ENCODE results near the gene ADGRD1.
"Not testable (repeated sequence)": the region's sequence is repeated elsewhere in the genome, so short reads cannot be mapped to it uniquely, and the experiment has no call there.

The ADGRD1 gene

GRCh38 chr12:131113568-131114270 is 160.0 kb downstream of the ADGRD1 start:
- no peak for DNase-seq

DNA sequence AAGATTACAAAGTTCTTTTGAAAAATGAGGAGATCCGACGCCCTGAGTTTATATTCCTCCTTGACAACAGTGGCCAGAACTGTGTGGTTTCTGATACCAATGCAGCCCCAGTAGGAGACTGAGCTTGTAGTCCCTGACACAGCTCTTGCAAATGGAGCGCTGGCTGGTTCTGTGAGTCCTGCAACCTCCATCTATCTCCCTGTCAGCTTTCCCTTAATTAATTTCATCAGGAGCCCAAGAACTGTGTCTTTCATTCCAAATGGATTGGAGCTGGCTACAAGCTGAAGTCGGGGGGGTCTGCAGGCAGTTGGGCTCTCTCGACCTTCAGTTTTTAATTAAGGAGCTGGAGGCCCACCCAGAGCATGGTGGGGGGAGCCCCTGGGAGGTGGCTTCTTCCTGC is 160.6 kb downstream of the ADGRD1 start:
- DNase-seq: no peak

GRCh38 chr12:131114942-131115584 is 161.4 kb downstream of the ADGRD1 start:
- DNase-seq: no peak

DNA sequence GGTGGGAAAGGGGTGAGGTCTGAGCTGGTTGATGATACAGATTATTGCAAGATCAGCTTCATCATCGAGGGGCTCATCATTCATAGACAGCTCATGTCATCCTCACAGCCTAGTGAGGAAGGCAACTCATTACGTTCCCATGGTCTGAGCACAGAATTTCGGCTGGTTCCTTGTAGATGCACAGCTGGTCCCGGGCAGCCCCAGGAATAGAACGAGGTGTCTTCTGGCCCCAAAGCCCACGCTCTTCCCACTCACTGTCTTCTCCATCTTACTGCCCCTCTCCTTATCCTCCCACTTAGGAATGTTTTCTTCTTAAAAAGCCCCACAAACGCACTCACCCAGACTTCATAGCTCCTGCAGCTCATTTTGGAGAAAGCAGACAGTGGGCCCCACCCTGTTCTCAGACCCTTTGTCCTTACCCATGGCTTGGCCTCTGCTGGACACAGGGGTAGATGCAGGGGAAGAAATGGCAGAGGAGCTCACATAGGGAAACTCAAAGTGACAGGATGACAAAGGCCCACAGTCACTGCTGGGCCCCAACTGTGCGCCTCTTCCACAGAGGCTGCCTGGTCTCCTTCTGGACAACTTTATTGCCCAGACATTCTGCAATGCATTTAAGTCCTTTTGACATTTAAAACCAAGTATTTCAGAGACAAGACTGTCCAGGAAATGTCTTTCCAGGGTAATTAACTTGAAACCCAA is 162.2 kb downstream of the ADGRD1 start:
- DNase-seq: no peak

- DNase-seq: peak in 16 of 56 donors; percentile 8 to 49 (median 29)
These were observed 162.9 kb downstream of the ADGRD1 start for GRCh38 chr12:131116468-131117117.

GRCh38 chr12:131117438-131118245 is 163.9 kb downstream of the ADGRD1 start:
- no peak for DNase-seq

GRCh38 chr12:131118371-131118770 is 164.7 kb downstream of the ADGRD1 start:
- DNase-seq: no peak

DNA sequence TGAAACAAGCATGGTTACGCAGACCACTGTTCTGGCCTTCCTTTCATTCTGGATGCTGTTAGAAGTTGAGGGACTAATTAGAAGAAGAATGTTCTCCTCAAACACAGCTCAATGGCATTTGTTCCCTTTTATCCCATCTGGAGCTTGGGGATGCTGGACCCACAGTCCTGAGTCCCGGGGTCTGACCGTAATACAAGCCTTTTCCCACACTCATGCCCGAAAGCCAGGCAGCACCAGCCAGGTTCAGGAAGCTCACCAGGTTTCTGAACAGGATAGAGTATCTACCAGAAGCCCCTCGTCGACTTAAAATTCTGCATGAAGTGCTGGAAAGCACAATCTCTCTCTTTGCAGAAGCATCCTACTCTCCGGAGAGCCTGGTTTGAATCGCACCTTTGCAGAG is 165.6 kb downstream of the ADGRD1 start:
- DNase-seq: not testable (repeated sequence)

- DNase-seq: no peak
These were observed 166.2 kb downstream of the ADGRD1 start for GRCh38 chr12:131119936-131120335.

DNA sequence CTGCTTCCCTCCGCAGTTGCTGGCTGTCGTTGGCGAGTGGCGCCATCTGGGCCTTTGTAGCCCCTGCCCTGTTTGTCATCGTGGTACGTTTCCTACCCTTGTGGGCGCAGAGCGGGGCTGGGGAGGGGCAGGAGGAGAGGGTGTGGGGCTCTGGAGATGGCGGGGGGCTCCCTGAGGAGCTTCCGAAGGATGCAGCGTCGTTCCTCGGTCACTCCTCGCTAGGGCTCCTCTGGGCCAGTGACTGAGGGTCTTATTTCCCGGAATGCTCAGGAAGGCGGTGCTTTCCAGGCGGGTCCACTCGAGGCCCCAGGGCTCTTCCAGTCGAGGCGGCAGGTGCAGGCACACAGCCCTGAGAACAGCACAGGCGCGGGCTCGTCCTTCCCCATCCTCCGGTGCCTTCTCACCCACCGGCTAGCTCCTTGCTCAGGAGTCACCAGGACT is 167.1 kb downstream of the ADGRD1 start:
- DNase-seq: no peak

- no peak for DNase-seq
These were observed 168.1 kb downstream of the ADGRD1 start for GRCh38 chr12:131121705-131122405.

- DNase-seq: no peak
These were observed 168.9 kb downstream of the ADGRD1 start for GRCh38 chr12:131122631-131123030.

GRCh38 chr12:131123817-131124216 is 170.1 kb downstream of the ADGRD1 start:
- DNase-seq: no peak

- no peak for DNase-seq
These were observed 171.0 kb downstream of the ADGRD1 start for GRCh38 chr12:131124487-131125280.

GRCh38 chr12:131126662-131127173 is 173.0 kb downstream of the ADGRD1 start:
- no peak for DNase-seq

GRCh38 chr12:131128556-131128955 is 174.8 kb downstream of the ADGRD1 start:
- DNase-seq: no peak

DNA sequence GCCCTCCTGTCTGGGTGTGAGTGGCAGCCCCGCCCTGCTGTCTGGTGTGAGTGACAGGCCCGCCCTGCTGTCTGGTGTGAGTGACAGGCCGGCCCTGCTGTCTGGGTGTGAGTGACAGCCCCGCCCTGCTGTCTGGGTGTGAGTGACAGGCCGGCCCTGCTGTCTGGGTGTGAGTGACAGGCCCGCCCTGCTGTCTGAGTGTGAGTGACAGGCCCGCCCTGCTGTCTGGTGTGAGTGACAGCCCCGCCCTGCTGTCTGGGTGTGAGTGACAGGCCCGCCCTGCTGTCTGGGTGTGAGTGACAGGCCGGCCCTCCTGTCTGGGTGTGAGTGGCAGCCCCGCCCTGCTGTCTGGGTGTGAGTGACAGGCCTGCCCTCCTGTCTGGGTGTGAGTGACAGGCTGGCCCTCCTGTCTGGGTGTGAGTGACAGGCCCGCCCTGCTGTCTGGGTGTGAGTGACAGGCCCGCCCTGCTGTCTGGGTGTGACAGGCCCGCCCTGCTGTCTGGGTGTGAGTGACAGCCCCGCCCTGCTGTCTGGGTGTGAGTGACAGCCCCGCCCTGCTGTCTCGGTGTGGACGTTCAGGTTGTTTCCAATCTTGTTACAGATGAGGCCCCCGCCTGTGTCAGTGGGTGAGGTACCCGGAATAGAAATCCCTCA is 175.4 kb downstream of the ADGRD1 start:
- DNase-seq: not testable (repeated sequence)

GRCh38 chr12:131129839-131130238 is 176.1 kb downstream of the ADGRD1 start:
- DNase-seq: no peak

Measured in nucleus accumbens (tissue), 56 donors.